OCI-LY1 (cell line): ENCODE data around the gene RALGPS1.

Experiments used
- H2AFZ ChIP-seq: fragments of 200-600 bp; sonication (generic), shearing (Covaris generic); 2 replicates; pipeline ENCODE4 v1.6.0; 2014; ENCODE audit warnings: antibody characterized with exemption, mild to moderate bottlenecking, low read length
- H3F3A ChIP-seq: fragments of 200-600 bp; sonication (generic), shearing (Covaris generic); 2 replicates; pipeline ENCODE4 v1.6.0; 2014; ENCODE audit warnings: mild to moderate bottlenecking, antibody characterized with exemption, low read length, moderate library complexity; ENCODE audit not compliant: insufficient read depth
- H3K27ac ChIP-seq: fragments of 200-600 bp; sonication (generic); 2 replicates; pipeline ENCODE4 v1.5.1; 2014; ENCODE audit warnings: low read length, mixed run types, mild to moderate bottlenecking, low read depth; ENCODE audit not compliant: poor library complexity, severe bottlenecking
- H3K27me3 ChIP-seq: fragments of 200-600 bp; sonication (generic); 2 replicates; pipeline ENCODE4 v1.6.0; 2014; ENCODE audit warnings: antibody characterized with exemption, mild to moderate bottlenecking, low read length, moderate library complexity; ENCODE audit not compliant: insufficient read depth
- H3K36me3 ChIP-seq: fragments of 200-600 bp; sonication (generic); 2 replicates; pipeline ENCODE4 v1.6.1; 2014; ENCODE audit warnings: mild to moderate bottlenecking, antibody characterized with exemption, low read length, moderate library complexity, mixed read lengths; ENCODE audit not compliant: insufficient read depth
- H3K4me1 ChIP-seq: fragments of 200-600 bp; sonication (generic); 2 replicates; pipeline ENCODE4 v1.5.1; 2014; ENCODE audit warnings: mild to moderate bottlenecking, low read length, moderate library complexity; ENCODE audit not compliant: insufficient read depth, severe bottlenecking
- H3K4me2 ChIP-seq: fragments of 200-600 bp; sonication (generic), shearing (Covaris generic); 2 replicates; pipeline ENCODE4 v1.6.1; 2014; ENCODE audit warnings: low read length
- H3K4me3 ChIP-seq: fragments of 200-600 bp; sonication (generic); 2 replicates; pipeline ENCODE4 v1.5.1; 2014; ENCODE audit warnings: low read length, low read depth, mild to moderate bottlenecking, mixed read lengths; ENCODE audit not compliant: poor library complexity, severe bottlenecking
- H3K79me2 ChIP-seq: fragments of 200-600 bp; shearing (Covaris generic); 2 replicates; pipeline ENCODE4 v1.6.1; 2016; ENCODE audit warnings: mixed run types, low read length, mixed read lengths; ENCODE audit not compliant: insufficient read depth
- H3K9ac ChIP-seq: fragments of 200-600 bp; sonication (generic), shearing (Covaris generic); 2 replicates; pipeline ENCODE4 v1.6.1; 2014; ENCODE audit warnings: mild to moderate bottlenecking, low read length, mixed read lengths
- H3K9me2 ChIP-seq: fragments of 200-600 bp; sonication (generic), shearing (Covaris generic); 2 replicates; pipeline ENCODE4 v1.6.1; 2014; ENCODE audit warnings: low read depth, mild to moderate bottlenecking, low read length, mixed read lengths
- H3K9me3 ChIP-seq: fragments of 200-600 bp; shearing (Covaris generic); 2 replicates; pipeline ENCODE4 v1.6.1; 2014; ENCODE audit warnings: low read length, mixed read lengths
- H4K20me1 ChIP-seq: fragments of 200-600 bp; sonication (generic), shearing (Covaris generic); 2 replicates; pipeline ENCODE4 v1.6.0; 2016; ENCODE audit warnings: mild to moderate bottlenecking, low read length; ENCODE audit not compliant: insufficient read depth
- EZH2 ChIP-seq: fragments of 200-600 bp; sonication (generic), shearing (Covaris generic); IDR thresholded peaks from 2 replicates; pipeline ENCODE4 v1.8.0; 2017; ENCODE audit warnings: borderline replicate concordance, mixed run types, mild to moderate bottlenecking, antibody characterized with exemption, low read length, moderate library complexity, mixed read lengths
- TF ChIP-seq, protein P1 (sequence below): fragments of 200-600 bp; sonication (generic), shearing (Covaris generic); IDR thresholded peaks from 2 replicates; pipeline ENCODE4 v1.5.1; 2017; ENCODE audit warnings: mild to moderate bottlenecking, antibody characterized with exemption, low read length, moderate library complexity, mixed read lengths

RALGPS1 gene

GRCh38 chr9:127225801-127226625 is 311.4 kb downstream of the RALGPS1 start:
- Histone ChIP-seq H3K9me2 (no peaks in the 10 kb centered on the region), H3F3A (no peaks in the 10 kb centered on the region), H3K36me3 (no peaks in the 10 kb centered on the region), H3K9me3 (no peaks in the 10 kb centered on the region), H3K27ac (no peak overlapping the region), H3K4me3 (peak overlapping the region; percentile 78), H4K20me1 (no peaks in the 10 kb centered on the region), H3K4me1 (peaks cover 11% of the 10 kb centered on the region), H2AFZ (no peak overlapping the region), H3K9ac (no peak overlapping the region), H3K4me2 (peak overlapping the region; percentile 89), H3K79me2 (no peaks in the 10 kb centered on the region), H3K27me3 (no peaks in the 10 kb centered on the region)
- TF ChIP-seq, protein P1, sequence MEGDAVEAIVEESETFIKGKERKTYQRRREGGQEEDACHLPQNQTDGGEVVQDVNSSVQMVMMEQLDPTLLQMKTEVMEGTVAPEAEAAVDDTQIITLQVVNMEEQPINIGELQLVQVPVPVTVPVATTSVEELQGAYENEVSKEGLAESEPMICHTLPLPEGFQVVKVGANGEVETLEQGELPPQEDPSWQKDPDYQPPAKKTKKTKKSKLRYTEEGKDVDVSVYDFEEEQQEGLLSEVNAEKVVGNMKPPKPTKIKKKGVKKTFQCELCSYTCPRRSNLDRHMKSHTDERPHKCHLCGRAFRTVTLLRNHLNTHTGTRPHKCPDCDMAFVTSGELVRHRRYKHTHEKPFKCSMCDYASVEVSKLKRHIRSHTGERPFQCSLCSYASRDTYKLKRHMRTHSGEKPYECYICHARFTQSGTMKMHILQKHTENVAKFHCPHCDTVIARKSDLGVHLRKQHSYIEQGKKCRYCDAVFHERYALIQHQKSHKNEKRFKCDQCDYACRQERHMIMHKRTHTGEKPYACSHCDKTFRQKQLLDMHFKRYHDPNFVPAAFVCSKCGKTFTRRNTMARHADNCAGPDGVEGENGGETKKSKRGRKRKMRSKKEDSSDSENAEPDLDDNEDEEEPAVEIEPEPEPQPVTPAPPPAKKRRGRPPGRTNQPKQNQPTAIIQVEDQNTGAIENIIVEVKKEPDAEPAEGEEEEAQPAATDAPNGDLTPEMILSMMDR = no peak
- TF ChIP-seq EZH2 = no peak

DNA sequence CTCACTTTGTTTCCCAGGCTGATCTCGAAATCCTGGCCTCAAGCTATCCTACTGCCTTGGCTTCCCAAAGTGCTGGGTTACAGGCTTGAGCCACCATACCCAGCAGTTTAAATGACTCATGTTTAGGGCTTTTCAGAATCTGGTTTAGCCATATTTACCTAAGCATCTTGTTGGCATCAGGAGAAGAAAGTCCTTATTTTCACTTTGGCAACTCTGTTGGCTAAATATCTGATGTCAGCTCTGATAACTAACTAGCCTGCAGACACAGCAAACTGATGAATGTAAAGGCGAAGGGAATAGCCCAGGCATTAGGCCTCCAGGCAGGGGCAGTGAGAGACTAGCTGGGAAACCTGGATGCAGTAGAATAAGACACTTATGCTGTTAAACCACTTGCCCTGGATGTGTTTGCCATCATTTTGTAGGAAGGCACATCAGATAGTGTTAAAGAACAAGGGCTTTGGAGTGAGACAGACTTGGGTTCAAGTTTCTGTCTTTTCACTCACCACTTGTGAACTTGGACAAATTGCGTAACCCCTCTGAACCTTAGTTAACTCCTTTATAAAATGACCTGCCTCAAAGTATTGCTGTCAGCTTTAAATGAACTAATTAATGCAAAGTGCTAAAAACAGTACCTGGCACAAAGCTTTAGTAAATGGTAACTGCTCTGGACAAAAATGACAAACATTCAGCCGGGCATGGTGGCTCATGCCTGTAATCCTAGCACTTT is 315.3 kb downstream of the RALGPS1 start:
- H3K4me3 ChIP-seq = no peak overlapping the region
- no peak overlapping the region for H3K4me2 ChIP-seq
- H3K27ac ChIP-seq = no peak overlapping the region
- peaks cover 8% of the 10 kb centered on the region for H3K4me1 ChIP-seq
- TF ChIP-seq, protein P1 = no peak
- no peak for TF ChIP-seq EZH2
- H3F3A ChIP-seq = no peaks in the 10 kb centered on the region
- H3K9me3 ChIP-seq = no peaks in the 10 kb centered on the region
- no peaks in the 10 kb centered on the region for H3K27me3 ChIP-seq
- H3K9ac ChIP-seq = no peak overlapping the region
- no peaks in the 10 kb centered on the region for H4K20me1 ChIP-seq
- no peak overlapping the region for H2AFZ ChIP-seq
- H3K36me3 ChIP-seq = no peaks in the 10 kb centered on the region
- H3K79me2 ChIP-seq = no peaks in the 10 kb centered on the region
- H3K9me2 ChIP-seq = no peaks in the 10 kb centered on the region

DNA sequence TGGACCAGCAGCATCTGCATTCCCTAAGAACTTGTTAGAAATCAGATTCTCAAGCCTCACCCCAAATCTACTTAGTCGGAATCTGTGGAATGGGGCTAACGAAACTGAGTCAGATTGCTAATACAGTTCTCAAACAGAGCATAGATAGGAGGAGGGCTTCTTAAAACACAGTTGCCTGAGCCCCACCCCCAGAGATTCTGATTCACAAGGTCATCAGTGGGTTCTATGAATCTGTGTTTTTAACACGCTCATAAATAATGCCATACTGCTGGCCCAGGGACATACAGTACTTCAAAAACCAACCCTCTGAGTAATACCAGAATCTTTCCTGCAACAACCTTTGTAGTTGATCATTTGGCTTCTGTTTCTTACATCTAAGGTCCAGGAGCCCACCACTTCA is 317.1 kb downstream of the RALGPS1 start:
- no peaks in the 10 kb centered on the region for H3K36me3 ChIP-seq
- TF ChIP-seq EZH2 = no peak
- TF ChIP-seq, protein P1 = no peak
- no peak overlapping the region for H3K9ac ChIP-seq
- H3K9me3 ChIP-seq = no peaks in the 10 kb centered on the region
- H3K79me2 ChIP-seq = no peaks in the 10 kb centered on the region
- no peaks in the 10 kb centered on the region for H3K9me2 ChIP-seq
- no peak overlapping the region for H2AFZ ChIP-seq
- H3K4me1 ChIP-seq = no peaks in the 10 kb centered on the region
- H4K20me1 ChIP-seq = no peaks in the 10 kb centered on the region
- no peaks in the 10 kb centered on the region for H3K27me3 ChIP-seq
- no peak overlapping the region for H3K4me3 ChIP-seq
- no peak overlapping the region for H3K4me2 ChIP-seq
- H3K27ac ChIP-seq = no peak overlapping the region
- no peaks in the 10 kb centered on the region for H3F3A ChIP-seq
